HG03060 (cell line): ENCODE data around the gene COG3.

Experiments used
- ATAC-seq: cut with Tn5 transposase; IDR thresholded peaks from one replicate; pipeline ENCODE4 v1.9.1; 2021; ENCODE audit warnings: low read depth, moderate number of reproducible peaks; ENCODE audit not compliant: unreplicated experiment

Gene COG3

GRCh38 chr13:45445053-45445452 lies 19.7 kb upstream of the COG3 start:
- ATAC-seq: no peak

GRCh38 chr13:45446181-45446580 lies 18.6 kb upstream of the COG3 start:
- no peak for ATAC-seq

- no peak for ATAC-seq
Measured at GRCh38 chr13:45447050-45447661, 17.6 kb upstream of the COG3 start.

GRCh38 chr13:45448965-45449559 lies 15.7 kb upstream of the COG3 start:
- ATAC-seq: no peak

GRCh38 chr13:45451282-45451681 lies 13.5 kb upstream of the COG3 start:
- no peak for ATAC-seq

GRCh38 chr13:45454204-45454603 lies 10.5 kb upstream of the COG3 start:
- no peak for ATAC-seq

GRCh38 chr13:45456196-45456972 lies 8.4 kb upstream of the COG3 start:
- ATAC-seq: no peak

- no peak for ATAC-seq
Measured at GRCh38 chr13:45464141-45464686, 525 bp upstream of the COG3 start.

- ATAC-seq: no peak
Measured at GRCh38 chr13:45466359-45466758, 1.6 kb downstream of the COG3 start.

- no peak for ATAC-seq
Measured at GRCh38 chr13:45468635-45469034, 3.9 kb downstream of the COG3 start.

- ATAC-seq: no peak
Measured at GRCh38 chr13:45472171-45472705, 7.5 kb downstream of the COG3 start.

GRCh38 chr13:45473627-45474026 lies 8.9 kb downstream of the COG3 start:
- no peak for ATAC-seq

- ATAC-seq: no peak
Measured at GRCh38 chr13:45474584-45475454, 10.1 kb downstream of the COG3 start.

GRCh38 chr13:45479661-45480060 lies 14.9 kb downstream of the COG3 start:
- ATAC-seq: no peak

GRCh38 chr13:45481688-45482087 lies 16.9 kb downstream of the COG3 start:
- ATAC-seq: no peak

GRCh38 chr13:45482571-45483173 lies 17.9 kb downstream of the COG3 start:
- no peak for ATAC-seq

GRCh38 chr13:45487604-45488003 lies 22.9 kb downstream of the COG3 start:
- no peak for ATAC-seq

GRCh38 chr13:45490068-45490467 lies 25.3 kb downstream of the COG3 start:
- ATAC-seq: no peak

GRCh38 chr13:45492538-45492937 lies 27.8 kb downstream of the COG3 start:
- no peak for ATAC-seq

- no peak for ATAC-seq
Measured at GRCh38 chr13:45496942-45497341, 32.2 kb downstream of the COG3 start.
